ENCODE data around the gene DCD. TPM values are rescaled to one million over a fixed set of nuclear protein-coding genes. Genes with fewer than 3 reads are reported as not detected.
"Not testable (repeated sequence)": the region's sequence is repeated elsewhere in the genome, so short reads cannot be mapped to it uniquely, and the experiment has no call there.

DCD gene
- total RNA-seq, 2 donors from 2014 or later: not detected

- Mint-ChIP-seq H3K27me3 (ENCODE audit: low read depth) (peaks cover 22% of the 10 kb centered on the region), H3K36me3 (ENCODE audit: insufficient read depth in 2 of 2) (no peaks in the 10 kb centered on the region), H3K9me3 (no peaks in the 10 kb centered on the region), H3K4me3 (no peak overlapping the region), H3K27ac (no peak overlapping the region), H3K4me1 (ENCODE audit: low read depth) (no peaks in the 10 kb centered on the region)
- ATAC-seq (replicated peaks in 1 of 2) (no peak), DNase-seq (no peak)
Measured at GRCh38 chr12:54641089-54641488, 7.1 kb downstream of the DCD start.

- not testable (repeated sequence) for H3K4me3 Mint-ChIP-seq; H3K9me3 Mint-ChIP-seq; DNase-seq; H3K4me1 Mint-ChIP-seq (ENCODE audit: low read depth); H3K27me3 Mint-ChIP-seq (ENCODE audit: low read depth); ATAC-seq (replicated peaks in 1 of 2); H3K36me3 Mint-ChIP-seq (ENCODE audit: insufficient read depth in 2 of 2); H3K27ac Mint-ChIP-seq
Measured at GRCh38 chr12:54639112-54639511, 9.1 kb downstream of the DCD start.

DNA sequence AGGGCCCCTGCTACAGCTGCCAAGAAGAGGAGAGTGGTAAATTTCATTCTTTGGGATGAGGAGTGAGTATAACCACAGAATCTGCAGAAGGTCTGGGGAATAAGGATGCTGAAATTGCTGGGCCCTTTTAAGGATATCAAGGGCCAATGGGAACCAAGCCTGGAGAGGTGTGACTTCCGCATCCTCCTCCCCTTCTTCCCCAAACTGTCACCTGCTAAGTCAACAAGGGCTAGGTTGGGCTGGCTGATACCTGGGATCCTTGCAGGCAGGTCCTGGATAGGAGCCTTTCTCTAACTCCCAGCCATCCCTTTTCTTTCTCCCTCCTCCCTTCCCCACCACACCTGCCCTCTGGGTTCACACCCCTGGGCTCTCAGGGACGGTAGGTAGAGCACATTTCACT, 13.4 kb downstream of the DCD start, which contains the start of gene LACRT:
Gene LACRT (minus strand): TSS at position 101 of the 400 bp plus-strand sequence. CDS start 54 bp downstream, at position 47.
- no peak for ATAC-seq (replicated peaks in 1 of 2)

DNA sequence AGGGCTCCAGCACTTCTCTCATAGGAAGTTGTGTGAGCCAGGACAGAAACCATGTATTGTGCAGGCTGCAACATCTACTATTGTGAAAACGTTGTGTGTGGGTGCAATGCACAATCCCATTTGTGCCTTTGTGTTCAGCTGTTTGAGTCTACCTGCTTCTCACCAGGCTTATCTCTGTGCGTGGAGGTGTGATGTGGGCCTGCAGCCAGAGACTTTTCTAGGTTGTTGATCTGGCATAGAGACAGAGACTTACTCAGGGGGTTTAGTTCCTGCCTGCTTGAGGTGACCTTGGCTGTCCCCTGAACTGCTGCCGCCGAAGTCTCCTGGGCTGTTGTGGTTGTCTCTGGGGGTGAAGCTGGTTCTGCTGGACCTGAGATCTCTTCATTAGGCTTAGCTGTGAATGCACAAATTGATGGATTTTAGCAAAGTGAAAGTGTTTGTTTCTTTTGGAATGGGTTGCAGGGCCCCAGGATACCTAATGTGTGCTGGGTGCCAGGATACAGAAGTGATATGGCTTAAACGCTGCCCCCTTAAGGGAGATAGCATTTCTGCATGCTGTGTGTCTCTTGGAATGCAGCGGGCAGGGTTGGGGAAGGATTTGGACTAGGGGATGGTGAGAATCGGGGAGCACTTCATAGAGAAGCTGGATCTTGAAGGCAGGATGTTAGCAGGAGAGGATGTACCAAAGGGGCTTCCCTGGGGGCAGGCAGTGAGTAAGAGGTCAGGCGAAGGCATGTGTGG, 16.0 kb downstream of the DCD start:
- Mint-ChIP-seq H3K4me3 (no peak overlapping the region), H3K4me1 (ENCODE audit: low read depth) (no peaks in the 10 kb centered on the region), H3K9me3 (peaks cover 4% of the 10 kb centered on the region in 2 donors), H3K36me3 (ENCODE audit: insufficient read depth in 2 of 2) (peaks cover 3 to 4% of the 10 kb centered on the region in 2 donors), H3K27ac (no peak overlapping the region), H3K27me3 (ENCODE audit: low read depth) (peaks cover 9% of the 10 kb centered on the region)
- DNase-seq: no peak
- ATAC-seq (replicated peaks in 1 of 2): no peak

More for the DNA sequence above, 13.4 kb downstream of the DCD start, which contains the start of gene LACRT:
- H3K4me3 Mint-ChIP-seq: no peak within 1 kb of the TSS
- no peaks in the 10 kb centered on the region for H3K9me3 Mint-ChIP-seq
- H3K36me3 Mint-ChIP-seq (ENCODE audit: insufficient read depth in 2 of 2): no peaks in the 10 kb centered on the region
- no peaks in the 10 kb centered on the region for H3K4me1 Mint-ChIP-seq (ENCODE audit: low read depth)
- no peak within 1 kb of the TSS for H3K27ac Mint-ChIP-seq
- H3K27me3 Mint-ChIP-seq (ENCODE audit: low read depth): no peaks in the 10 kb centered on the region
- no peak for DNase-seq

- no peak overlapping the region for H3K27ac Mint-ChIP-seq
- DNase-seq: no peak
- no peaks in the 10 kb centered on the region for H3K4me1 Mint-ChIP-seq (ENCODE audit: low read depth)
- peaks cover 15% of the 10 kb centered on the region for H3K27me3 Mint-ChIP-seq (ENCODE audit: low read depth)
- no peak overlapping the region for H3K4me3 Mint-ChIP-seq
- ATAC-seq (replicated peaks in 1 of 2): no peak
- H3K9me3 Mint-ChIP-seq: peaks cover 8 to 9% of the 10 kb centered on the region in 2 donors
- peaks cover 7 to 10% of the 10 kb centered on the region in 2 donors for H3K36me3 Mint-ChIP-seq (ENCODE audit: insufficient read depth in 2 of 2)
Measured at GRCh38 chr12:54631551-54631950, 16.6 kb downstream of the DCD start.

DNA sequence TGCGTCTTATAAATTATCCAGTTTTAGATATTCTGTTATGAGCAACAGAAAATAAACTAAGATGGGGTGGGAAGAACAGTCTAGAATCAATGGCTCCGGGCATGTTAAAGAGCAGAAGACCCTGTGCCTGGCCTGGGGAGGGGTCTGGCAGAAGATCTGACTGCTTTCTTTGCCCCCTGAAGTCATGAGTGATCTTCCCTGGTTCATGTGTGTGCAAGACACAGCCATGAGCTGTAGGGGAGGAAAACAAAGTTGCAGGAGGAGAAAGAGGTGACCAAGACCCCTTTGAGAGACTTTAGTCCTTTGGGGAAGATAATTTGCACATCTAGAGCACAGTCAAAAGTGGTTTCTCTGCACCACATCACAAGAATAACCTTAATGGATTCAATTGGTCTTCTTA, 18.2 kb downstream of the DCD start:
- Mint-ChIP-seq H3K4me1 (ENCODE audit: low read depth) (no peaks in the 10 kb centered on the region), H3K27me3 (ENCODE audit: low read depth) (peaks cover 28% of the 10 kb centered on the region), H3K36me3 (ENCODE audit: insufficient read depth in 2 of 2) (peaks cover 8 to 11% of the 10 kb centered on the region in 2 donors), H3K27ac (no peak overlapping the region), H3K9me3 (peaks cover 9 to 10% of the 10 kb centered on the region in 2 donors), H3K4me3 (no peak overlapping the region)
- no peak for DNase-seq
- no peak for ATAC-seq (replicated peaks in 1 of 2)

- DNase-seq: no peak
- H3K27me3 Mint-ChIP-seq (ENCODE audit: low read depth): peaks cover 42% of the 10 kb centered on the region
- peaks cover 8 to 11% of the 10 kb centered on the region in 2 donors for H3K36me3 Mint-ChIP-seq (ENCODE audit: insufficient read depth in 2 of 2)
- no peaks in the 10 kb centered on the region for H3K4me1 Mint-ChIP-seq (ENCODE audit: low read depth)
- H3K4me3 Mint-ChIP-seq: no peak overlapping the region
- no peak overlapping the region for H3K27ac Mint-ChIP-seq
- no peak for ATAC-seq (replicated peaks in 1 of 2)
- H3K9me3 Mint-ChIP-seq: peaks cover 9 to 10% of the 10 kb centered on the region in 2 donors
Measured at GRCh38 chr12:54628186-54628846, 19.8 kb downstream of the DCD start.

- DNase-seq: no peak
- no peaks in the 10 kb centered on the region for H3K4me1 Mint-ChIP-seq (ENCODE audit: low read depth)
- no peak for ATAC-seq (replicated peaks in 1 of 2)
- H3K27ac Mint-ChIP-seq: no peak overlapping the region
- H3K9me3 Mint-ChIP-seq: peaks cover 9 to 10% of the 10 kb centered on the region in 2 donors
- peaks cover 50% of the 10 kb centered on the region for H3K27me3 Mint-ChIP-seq (ENCODE audit: low read depth)
- H3K36me3 Mint-ChIP-seq (ENCODE audit: insufficient read depth in 2 of 2): peaks cover 8 to 11% of the 10 kb centered on the region in 2 donors
- H3K4me3 Mint-ChIP-seq: no peak overlapping the region
Measured at GRCh38 chr12:54627304-54627703, 20.9 kb downstream of the DCD start.

GRCh38 chr12:54625598-54625997, 22.6 kb downstream of the DCD start:
- no peak overlapping the region for H3K4me3 Mint-ChIP-seq
- H3K27ac Mint-ChIP-seq: no peak overlapping the region
- H3K4me1 Mint-ChIP-seq (ENCODE audit: low read depth): no peaks in the 10 kb centered on the region
- peaks cover 8 to 11% of the 10 kb centered on the region in 2 donors for H3K36me3 Mint-ChIP-seq (ENCODE audit: insufficient read depth in 2 of 2)
- no peak for DNase-seq
- peaks cover 9 to 10% of the 10 kb centered on the region in 2 donors for H3K9me3 Mint-ChIP-seq
- H3K27me3 Mint-ChIP-seq (ENCODE audit: low read depth): peaks cover 58% of the 10 kb centered on the region
- ATAC-seq (replicated peaks in 1 of 2): no peak

GRCh38 chr12:54624315-54625279, 23.6 kb downstream of the DCD start:
- DNase-seq: no peak
- Mint-ChIP-seq H3K27ac (no peak overlapping the region), H3K27me3 (ENCODE audit: low read depth) (peaks cover 58% of the 10 kb centered on the region), H3K36me3 (ENCODE audit: insufficient read depth in 2 of 2) (peaks cover 8 to 11% of the 10 kb centered on the region in 2 donors), H3K4me1 (ENCODE audit: low read depth) (no peaks in the 10 kb centered on the region), H3K9me3 (peaks cover 9 to 10% of the 10 kb centered on the region in 2 donors), H3K4me3 (no peak overlapping the region)
- no peak for ATAC-seq (replicated peaks in 1 of 2)

DNA sequence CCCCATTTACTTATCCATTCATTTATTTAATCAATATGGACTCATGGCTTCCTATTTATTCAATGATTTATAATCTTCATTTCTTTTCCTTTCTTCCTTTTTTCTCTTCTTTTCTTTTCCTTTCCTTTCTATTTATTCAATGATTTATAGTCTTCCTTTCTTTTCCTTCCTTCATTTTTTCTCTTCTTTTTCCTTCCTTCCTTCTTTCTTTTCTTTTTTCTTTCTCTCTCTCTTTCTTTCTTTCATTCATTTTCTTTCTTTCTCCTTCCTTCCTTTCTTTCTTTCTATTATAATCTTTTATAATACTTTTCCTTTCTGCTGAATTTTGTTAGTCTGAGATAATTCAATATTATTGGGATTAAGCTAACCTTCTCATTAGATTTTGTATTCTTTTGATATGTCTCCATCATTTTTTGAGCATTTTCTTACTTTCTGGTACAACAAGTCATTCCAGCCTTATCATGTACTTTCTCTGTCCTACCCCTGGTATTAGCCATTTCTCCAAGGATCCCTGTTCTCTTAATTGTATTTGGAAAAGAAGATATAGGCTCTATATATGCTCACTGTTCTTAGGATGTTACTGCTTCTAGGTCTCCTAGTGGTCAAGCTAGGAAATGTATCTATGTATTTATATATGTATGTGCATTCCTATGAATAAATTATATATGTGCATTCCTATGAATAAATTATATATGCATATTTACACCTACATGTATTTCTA, 25.5 kb downstream of the DCD start:
- Mint-ChIP-seq H3K27me3 (ENCODE audit: low read depth) (peaks cover 65% of the 10 kb centered on the region), H3K4me1 (ENCODE audit: low read depth) (no peaks in the 10 kb centered on the region), H3K36me3 (ENCODE audit: insufficient read depth in 2 of 2) (peaks cover 6 to 8% of the 10 kb centered on the region in 2 donors), H3K4me3 (no peak overlapping the region), H3K27ac (no peak overlapping the region), H3K9me3 (peaks cover 5 to 6% of the 10 kb centered on the region in 2 donors)
- ATAC-seq (replicated peaks in 1 of 2): no peak
- no peak for DNase-seq

GRCh38 chr12:54616933-54617680, 31.1 kb downstream of the DCD start:
- no peaks in the 10 kb centered on the region for H3K9me3 Mint-ChIP-seq
- no peaks in the 10 kb centered on the region for H3K4me1 Mint-ChIP-seq (ENCODE audit: low read depth)
- H3K4me3 Mint-ChIP-seq: no peak overlapping the region
- DNase-seq (no peak), ATAC-seq (replicated peaks in 1 of 2) (no peak)
- H3K27ac Mint-ChIP-seq: no peak overlapping the region
- H3K36me3 Mint-ChIP-seq (ENCODE audit: insufficient read depth in 2 of 2): no peaks in the 10 kb centered on the region
- peaks cover 43% of the 10 kb centered on the region for H3K27me3 Mint-ChIP-seq (ENCODE audit: low read depth)

All from activated T-cell treated with anti-CD3 and anti-CD28 coated beads, Interleukin-2, amount 50 U/mL, for 72 hours (primary cell).